GM21723 (cell line): ENCODE results near the gene RPS3.

Source experiments
- ATAC-seq: cut with Tn5 transposase; IDR thresholded peaks from one replicate; pipeline ENCODE4 v1.9.1; 2021; ENCODE audit warnings: mild to moderate bottlenecking, moderate library complexity; ENCODE audit not compliant: unreplicated experiment

Gene RPS3

DNA sequence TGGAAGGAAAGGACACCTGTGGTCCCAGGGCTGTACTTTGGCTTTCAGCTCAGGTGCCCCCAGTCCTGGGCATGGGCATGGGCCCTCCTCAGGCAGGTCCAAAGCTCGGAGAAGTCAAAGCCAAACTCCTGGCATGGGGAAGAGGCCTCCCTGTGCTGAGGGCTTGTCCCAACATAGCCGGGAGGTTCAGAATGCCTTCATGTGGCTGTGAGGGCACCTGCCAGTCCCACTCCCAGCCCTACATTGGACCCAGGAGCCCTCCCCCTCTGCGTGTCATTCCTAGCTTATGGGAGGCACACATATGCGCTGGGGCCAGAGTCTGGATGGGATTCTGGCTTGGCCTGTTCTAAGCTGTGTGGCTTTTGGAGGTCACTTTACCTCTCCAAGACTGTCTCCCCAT is 34.7 kb downstream of the RPS3 start:
- no peak for ATAC-seq

DNA sequence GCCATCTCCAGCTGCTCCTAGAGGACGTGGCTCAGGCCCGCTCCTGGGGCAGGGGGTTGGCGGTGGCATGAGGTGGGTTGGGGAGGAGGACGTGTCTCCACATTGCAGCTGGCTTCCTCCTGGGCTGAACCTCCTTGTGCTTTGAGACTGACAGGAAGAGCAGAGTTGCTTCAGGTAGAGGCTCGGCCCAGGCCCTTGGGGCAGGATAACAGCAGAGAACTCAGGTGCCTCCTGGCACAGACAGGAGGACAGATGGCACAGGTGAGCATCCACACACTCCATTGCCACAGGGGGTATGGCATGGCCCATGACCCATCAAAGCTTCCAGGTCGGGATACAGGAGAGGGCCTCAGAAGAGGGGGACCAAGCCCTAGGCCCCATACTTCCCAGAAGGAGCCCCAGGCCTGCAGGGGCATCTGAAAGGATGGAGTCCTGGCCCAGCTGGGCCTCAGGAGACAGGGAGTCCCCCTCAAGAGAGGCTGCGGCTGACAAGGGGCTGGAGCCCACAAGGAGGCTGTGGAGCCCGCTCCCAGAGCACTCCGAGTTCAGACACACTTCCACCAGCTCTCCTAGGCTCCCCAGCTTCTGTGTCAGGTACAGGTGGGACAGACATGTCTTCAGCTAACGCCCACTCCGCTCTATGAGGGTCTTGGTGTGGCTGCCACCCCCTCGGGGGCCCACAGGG is 35.7 kb downstream of the RPS3 start:
- no peak for ATAC-seq

DNA sequence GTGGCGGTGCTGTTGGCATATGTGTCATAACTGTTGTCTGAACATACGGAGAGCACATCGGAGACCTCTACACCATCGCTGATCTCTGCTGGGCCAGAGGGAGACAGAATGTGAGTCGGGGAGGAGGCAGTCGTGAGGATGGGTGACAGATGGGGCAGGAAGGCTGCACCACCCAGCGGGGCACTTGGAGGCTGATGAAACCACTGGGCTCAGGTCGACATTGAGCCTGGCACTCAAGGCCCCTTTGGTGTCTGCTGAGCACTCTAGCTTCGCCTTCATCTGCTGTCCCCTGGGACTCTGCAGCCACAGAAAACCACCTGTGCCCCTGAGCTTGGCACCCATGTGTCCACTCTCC is 36.2 kb downstream of the RPS3 start:
- ATAC-seq, result no peak

DNA sequence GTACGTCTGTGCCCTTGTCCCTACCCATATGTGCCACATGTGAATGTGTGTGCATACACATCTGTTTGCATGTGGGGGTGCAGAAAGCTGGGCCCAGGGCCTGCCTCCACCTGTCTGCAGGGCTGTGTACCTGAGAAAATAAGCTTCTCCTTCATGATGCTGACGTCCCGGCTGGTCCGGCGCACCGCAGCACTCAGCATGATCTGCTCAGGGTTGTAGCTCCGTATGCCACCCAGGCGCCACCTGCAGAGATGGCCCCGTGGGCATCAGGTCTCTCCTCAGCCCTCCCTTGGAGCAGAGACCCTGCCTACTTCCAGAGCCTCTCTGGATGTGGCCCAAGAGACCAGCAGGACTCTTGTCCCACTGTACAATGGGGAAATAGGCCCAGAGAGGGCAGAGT is 37.5 kb downstream of the RPS3 start:
- ATAC-seq, result no peak

DNA sequence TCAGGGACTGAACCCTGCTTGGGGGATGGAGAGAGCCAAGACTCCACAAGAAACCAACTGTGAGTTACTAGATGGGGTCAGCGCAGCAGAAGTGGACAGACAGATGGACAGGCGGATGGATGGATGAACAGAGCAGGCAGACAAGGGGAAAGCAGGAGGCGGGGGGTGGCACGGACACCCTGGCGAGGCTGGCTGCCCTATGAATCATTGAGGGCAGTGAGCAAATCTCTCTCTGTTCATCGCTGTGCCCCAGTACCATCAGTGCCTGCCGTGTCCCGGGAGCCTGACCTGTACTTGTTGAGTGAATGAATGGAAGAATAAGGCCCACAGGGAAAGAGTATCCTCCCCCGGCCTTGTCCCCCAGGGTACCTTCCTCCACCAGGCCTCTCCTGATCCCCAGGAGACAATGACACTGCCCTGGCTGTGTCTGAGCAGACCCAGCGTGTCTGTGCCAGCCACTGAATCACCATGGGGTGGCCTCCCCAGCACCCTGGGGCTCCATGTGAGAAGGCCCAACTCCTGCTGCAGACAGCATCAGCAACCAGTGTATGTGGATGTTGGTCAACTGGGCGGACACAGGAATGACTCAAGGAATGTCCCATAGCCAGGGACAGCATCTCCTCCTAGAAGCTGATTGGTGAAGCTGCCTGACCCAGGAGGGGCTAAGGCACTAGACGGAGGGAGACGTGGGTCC is 38.8 kb downstream of the RPS3 start:
- no peak for ATAC-seq

DNA sequence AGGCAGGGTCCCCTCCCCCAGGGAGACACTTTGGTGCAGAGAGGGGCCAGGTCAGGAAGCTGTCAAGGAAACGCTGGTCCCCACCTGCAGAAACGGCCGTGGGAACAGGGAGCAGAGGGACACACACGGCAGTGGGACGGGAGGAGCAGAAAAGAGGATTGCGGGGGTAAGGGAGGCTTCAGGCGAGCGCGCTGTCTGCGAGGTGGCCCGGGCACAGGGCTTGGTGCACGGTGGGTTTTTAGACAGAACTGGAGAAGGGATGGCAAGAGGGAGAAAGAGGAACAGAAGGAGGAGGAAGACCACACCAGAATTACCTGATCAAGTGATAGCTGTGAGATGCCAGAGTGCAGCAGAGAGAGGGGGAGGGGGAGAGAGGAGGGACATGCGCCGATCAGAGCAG is 39.7 kb downstream of the RPS3 start:
- no peak for ATAC-seq

DNA sequence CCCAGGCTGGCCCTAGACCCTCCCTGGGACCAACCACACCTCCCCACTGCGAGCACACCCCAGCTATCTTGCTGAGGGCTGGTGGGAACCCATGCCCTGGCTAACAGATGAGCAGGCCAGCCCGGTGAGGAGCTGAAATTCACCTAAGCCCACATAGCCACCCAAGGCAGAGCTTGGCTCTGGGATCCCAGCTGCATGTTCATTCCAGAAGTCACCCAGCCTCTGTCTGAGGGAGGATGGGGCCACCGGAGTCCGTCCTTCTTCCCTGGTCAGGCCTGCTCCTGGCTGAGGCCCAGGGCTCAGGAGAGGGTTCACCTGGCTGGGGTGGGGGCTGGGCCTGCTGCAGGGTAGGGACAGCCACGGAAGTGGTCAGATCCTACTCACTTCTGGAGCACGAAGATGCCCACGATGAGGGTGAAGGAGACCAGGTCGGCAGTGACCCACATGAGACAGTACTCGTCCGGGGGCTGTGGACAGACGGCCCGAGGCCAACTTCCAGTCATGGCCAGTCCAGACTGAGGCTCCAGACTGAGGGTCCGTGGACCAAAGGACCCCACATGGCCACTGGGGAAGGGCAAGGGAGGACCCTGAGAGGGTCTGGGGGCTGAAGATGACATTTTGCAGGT is 40.3 kb downstream of the RPS3 start:
- ATAC-seq, result no peak

DNA sequence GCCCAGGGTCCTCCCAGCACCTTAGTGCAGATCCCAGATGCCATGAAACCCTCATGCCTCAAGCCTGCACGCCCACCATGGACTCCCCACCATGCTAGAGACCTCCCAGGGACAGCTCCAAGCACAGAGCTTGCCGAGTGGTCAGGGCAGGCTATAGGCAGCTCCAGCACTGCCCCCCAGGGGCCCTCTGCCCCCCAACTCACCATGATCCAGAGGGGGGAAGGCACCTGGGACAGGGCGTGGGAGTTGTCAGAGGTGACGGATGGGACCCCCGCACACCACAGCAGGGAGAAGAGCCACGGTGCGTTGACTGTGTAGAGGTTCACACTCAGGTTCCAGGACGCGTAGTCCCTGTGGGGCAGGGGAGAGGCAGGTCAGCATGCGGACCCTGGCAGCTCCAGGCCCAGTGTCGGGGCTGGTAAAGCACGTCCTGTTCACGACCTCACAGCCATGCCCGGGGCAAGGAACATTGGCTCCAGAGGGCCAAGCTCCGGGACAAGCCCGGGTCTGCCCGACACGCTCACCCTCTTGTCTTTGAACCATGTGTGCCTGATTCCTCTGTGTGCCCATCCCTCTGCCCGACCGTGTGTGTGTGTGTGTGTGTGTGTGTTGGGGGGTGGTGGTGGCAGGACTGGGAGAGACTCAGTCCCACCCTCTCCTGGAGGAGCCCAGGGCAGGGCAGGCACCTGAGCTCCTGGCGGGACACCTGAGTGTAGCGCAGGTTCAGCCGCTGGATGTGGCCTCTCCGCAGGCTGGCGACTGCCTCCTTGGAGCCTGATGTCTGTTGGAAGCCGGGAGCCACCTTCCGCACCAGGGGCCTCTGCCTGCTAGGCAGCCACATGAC is 41.9 kb downstream of the RPS3 start:
- ATAC-seq, result no peak

DNA sequence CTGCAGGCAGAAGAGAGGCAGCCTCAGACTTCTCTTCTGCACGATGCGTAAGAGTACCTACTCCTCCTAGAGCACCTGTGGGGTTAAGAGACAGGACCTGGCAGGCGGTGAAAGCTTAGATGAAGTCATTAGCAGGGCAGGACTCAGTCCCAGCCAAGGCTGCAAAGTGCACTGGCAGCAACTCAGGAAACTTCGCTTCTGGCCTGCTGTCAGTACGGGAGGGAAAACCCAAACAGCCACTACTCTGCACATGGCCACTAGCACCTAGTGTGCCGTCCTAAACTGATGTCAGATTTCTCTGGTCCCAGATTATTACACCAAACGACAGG is 42.5 kb downstream of the RPS3 start:
- no peak for ATAC-seq

DNA sequence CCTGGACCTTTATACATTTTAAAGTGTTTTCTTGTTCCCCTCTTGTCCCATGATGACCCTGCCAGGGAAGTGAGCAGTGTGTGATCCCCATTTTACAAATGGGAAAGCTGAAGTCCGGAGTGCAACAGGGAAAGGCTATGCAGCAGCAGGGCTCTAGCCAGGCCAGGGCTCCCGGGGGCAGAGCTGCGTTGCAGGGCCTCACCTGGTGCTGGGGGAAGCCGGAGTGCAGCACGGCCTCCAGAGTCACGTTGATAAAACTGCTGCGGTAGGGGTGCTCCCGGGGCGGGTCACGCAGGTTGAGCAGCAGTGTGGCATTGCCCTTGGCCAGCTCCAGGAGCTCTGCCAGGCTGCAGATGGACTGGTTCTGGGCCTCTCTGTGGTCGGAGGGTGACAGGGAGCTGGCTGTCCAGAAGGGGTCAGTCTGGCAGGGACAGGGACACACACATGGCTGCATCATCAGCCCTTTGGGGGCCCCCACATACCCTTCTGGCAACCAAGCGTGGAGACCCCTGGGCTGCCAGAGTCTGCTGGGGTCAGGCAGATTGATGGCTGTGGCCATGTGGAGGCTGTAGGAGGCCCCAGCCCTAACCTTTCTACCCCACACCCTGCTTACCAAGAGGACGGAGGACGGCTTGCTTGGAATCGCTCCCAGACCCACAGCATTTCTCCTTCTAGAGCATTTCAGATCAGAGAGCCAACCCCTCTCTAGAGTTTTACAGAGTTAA is 43.0 kb downstream of the RPS3 start:
- ATAC-seq, result no peak

DNA sequence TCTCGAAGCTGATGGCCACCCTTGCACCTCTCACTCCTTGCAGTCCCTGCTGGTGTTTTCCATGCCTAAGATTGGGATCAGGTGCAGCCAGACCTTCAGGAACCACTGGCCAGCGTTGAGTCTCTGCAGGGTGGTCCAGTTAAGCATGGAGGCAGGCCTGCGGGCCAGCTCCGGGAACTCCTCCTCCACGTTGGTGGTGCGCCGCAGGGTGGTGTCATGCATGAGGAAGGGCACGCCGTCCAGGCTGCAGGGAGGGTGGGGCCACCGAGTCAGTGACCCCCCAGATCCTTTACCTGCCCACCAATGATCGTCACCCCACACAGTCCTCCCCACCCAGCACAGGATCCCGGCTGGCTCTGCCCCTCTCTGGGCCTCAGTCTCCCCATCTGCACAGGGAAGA is 43.7 kb downstream of the RPS3 start:
- no peak for ATAC-seq

DNA sequence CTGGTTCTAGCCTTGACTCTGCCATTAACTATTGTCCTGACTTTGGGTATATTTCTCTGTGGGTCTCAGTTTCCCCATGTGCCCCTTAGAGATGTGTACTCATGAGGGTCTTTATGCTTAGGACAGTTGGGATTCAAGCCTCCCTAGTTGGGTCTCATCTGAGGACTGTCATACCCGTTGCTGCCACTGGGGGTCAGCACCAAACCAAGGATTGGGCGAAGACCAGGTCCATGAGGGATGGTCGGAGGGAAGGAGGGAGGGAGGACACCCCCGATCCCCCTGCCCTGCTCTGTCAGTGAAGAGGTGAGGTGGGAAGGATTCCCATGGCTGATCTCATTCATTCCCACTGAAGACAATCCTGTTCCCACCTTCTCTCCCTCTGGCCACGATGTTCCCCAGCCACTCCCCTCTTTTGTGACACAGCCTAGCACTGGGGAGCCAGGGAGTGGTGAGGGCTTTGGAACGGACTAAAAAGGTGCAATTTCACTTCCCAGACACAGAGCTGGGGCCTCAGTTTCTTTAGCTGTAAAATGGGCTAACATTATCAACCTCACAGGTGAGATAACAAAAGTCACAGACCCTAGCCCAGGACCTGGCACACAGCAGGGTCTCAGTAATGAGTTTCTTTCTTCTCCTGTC is 46.1 kb downstream of the RPS3 start:
- no peak for ATAC-seq

DNA sequence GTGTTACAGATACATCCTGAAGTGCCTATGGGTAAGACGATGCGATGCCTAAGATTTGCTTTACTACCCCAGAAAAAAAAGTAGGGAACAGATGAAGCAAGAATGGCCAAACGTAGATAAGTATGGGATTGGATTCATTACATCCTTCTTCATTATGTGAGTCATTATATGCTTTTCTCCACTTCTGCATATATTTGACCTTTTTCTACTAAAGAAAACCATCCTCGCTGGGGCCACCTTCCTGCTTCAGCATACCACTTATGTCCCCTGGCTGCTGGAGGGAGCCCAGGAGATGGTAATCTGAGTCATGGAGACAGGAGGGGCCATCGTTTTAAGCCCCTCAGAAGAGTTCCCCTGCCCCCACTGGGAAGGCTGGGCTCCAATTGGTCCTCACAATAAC is 48.1 kb downstream of the RPS3 start:
- no peak for ATAC-seq

DNA sequence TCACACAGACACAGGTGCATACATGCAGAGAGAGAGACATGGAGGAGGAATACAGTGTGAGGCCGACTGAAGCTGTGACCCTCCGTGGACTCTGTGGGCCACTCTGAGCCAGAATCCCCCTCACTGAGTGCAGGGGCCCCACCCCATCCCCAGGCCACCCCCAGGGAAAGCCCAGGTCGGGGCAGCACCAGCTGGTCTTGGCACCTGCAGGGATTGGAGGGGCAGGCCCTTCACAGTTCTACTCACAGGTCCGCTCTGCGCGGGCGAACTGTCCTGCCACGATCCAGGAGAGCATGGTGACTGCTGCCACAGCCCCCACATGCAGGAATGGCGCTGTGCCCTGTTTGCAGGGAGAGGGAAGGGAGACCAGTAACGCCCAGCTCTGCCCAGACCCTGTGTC is 50.0 kb downstream of the RPS3 start:
- ATAC-seq, result no peak

DNA sequence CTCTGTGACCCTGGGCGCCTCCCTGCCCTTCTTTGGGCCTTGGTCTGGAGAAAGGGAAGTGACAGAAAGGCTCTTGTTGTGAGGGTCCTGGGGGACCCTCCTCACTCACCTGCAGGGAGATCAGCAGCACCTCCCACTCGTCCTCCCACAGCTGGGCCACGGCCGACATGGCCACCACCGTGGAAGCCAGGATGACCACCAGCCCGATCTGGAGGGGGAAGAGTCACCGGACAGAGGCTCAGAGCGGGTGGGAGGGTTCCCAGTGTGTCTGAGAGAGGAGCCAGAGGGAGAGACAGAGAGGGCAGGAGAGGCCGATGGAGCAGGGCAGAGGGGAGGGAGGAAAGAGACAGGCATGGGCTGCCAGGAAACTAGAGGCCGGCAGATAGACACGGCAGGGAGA is 50.5 kb downstream of the RPS3 start:
- ATAC-seq, result no peak

DNA sequence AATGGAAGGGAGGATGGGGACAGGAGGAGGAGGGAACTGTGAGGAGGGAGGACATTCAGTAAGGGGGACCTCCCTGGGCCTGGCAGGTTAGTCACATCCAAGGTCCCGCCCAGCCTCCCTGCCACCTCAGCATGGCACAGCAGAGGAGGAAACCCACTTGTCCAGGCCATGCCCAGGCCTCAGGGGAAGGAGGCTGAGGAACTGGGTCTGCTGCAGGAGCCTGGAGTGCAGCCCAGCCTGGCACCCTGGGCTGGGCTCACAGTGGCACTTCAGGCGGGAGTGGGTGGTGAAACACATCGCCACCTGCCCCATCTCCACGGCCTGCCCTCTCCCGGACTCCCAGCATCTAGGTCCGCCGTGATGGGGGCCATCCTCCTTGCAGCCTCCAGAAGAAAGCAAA is 50.9 kb downstream of the RPS3 start:
- no peak for ATAC-seq

DNA sequence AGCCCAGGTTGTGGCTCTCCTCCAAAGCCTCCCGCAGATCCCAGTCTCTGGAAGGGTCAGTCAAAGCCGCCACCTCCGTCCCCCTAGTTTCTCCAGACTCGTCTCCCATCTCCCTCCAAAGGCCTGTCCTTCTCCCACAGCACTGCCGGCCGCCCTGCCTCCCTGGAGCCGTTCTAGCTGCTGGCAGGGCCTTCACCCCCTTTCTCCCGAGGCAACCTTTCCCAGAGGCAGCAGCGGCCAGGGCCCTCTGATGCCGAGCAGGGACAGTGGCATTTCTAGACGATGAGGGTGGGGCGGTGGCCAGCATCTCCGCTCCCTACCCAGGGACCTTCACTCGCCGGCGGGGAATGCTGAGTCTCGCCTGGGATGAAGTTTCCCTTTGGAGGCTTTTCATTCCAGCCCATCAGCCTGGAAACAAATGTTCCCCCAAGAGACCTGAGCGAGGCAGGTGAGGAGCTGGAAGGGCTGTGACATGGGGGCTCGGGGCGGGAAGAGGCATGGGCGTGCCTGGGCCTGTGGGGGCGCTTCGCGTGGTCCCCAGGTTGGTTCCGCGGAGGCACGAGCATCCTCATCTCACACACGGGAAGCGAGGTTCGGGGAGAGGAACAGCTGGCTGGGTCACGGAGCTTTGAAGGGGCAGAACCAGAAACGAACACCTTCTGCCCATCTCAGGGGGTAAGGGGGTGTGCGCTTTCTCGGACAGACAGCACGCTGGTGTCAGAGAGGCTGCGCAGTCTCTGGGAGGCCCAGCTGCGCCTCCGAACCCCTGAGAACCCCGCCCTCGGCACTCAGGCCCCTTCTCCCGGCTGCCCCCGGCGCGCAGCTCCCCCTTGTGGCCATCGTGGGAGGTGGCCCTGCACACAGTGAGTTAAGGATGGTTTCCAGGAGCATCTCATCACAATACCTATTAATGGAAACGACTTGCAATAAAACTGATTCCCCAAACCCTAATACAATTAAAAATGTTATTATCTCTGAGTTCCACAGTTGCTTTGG is 51.8 kb downstream of the RPS3 start:
- ATAC-seq, result no peak

DNA sequence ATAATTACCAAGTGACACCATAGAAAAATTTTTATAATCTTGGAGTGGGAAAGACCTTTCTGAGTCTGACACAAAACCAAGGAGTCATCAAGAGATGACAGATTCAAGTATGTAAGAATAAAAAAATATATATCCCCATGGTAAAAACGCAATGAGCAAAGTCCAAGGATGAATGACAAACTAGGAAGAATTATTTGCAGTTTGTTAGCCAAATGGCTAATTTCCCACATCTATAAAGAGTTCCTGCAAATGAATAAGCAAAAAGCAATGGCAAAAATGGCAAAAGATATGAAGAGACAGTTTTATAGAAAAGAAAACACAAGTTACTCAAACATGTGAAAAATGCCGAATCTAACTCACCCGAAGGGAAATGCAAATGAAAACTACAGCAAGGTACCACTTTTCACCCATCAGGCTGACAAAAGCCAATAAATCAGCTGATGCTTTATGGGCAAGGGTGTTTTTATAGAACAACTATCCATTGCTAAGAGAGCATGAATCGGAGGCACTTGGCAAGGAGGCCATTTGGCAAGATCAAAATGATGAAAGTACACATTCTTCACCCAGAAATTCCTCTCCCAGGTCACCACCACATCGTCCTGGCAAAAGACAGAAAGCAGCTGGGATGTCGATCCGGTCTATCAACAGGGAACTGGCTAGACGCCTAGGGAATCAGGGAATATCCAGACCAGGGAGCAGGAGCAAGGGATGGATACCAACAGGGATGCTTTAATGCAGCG is 54.8 kb downstream of the RPS3 start:
- no peak for ATAC-seq

DNA sequence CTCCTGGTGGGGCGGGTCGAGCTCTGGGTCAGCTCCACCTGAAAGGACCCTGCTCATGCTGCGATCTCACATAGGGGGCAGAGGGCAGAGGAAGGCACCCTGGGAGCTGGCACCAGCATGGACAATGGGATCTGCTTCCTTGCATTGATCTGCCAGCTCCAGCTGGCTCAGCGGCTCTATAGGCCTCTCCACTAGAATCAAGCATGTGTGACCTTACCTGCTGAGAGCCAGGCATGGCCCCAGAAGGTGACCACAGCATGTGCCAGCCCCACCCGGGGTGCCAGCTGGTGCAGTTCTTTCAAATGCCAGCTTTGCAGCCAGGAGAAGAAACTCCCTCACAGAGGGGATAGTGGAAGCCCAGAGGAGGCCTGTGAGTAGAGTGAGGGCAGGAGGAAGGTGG is 55.7 kb downstream of the RPS3 start:
- ATAC-seq, result no peak
